CD14-positive monocyte (primary cell): ENCODE data around the gene STK32B. TPM values are rescaled to one million over a fixed set of nuclear protein-coding genes. Genes with fewer than 3 reads are reported as not detected.

Source experiments
- DNase-seq, 3 donors: peaks; one replicate each; pipeline ENCODE4 v3.0.0-alpha.2; 2011 to 2022
- H2AFZ ChIP-seq: 2 replicates; pipeline ENCODE4 v1.6.0; 2012; ENCODE audit warnings: mild to moderate bottlenecking, low read depth, low read length, inconsistent platforms; ENCODE audit not compliant: insufficient read depth, poor library complexity, severe bottlenecking
- H3K27ac ChIP-seq, 2 donors: 1 replicate in 1 of 2; 2 replicates in 1 of 2; pipeline ENCODE4 v1.5.1; 2012 to 2013; ENCODE audit warnings: low read length in 2 of 2, control low read depth in 1 of 2, inconsistent platforms in 1 of 2, low read depth in 1 of 2, mild to moderate bottlenecking in 1 of 2
- H3K27me3 ChIP-seq, 2 donors: one replicate each; pipeline versions ENCODE4 v1.6.0 to v1.6.1; 2011 to 2013; ENCODE audit warnings: low read length in 2 of 2; ENCODE audit not compliant: control insufficient read depth in 2 of 2, insufficient read depth in 2 of 2
- H3K36me3 ChIP-seq, 2 donors: replicated peaks in 1 of 2; 1 replicate in 1 of 2; 2 replicates in 1 of 2; pipeline versions ENCODE4 v1.5.1 to v1.6.1; 2012 to 2013; ENCODE audit warnings: low read length in 2 of 2, control low read depth in 1 of 2, inconsistent platforms in 1 of 2, mild to moderate bottlenecking in 1 of 2; ENCODE audit not compliant: insufficient read depth in 2 of 2, control insufficient read depth in 1 of 2
- H3K4me1 ChIP-seq, 2 donors: 1 replicate in 1 of 2; 2 replicates in 1 of 2; pipeline versions ENCODE4 v1.5.1 to v1.6.1; 2012 to 2013; ENCODE audit warnings: low read length in 2 of 2, control low read depth in 1 of 2, inconsistent platforms in 1 of 2, mild to moderate bottlenecking in 1 of 2, moderate library complexity in 1 of 2; ENCODE audit not compliant: insufficient read depth in 2 of 2, control insufficient read depth in 1 of 2
- H3K4me2 ChIP-seq: replicated peaks from 2 replicates; pipeline ENCODE3; 2012; ENCODE audit warnings: low read length, moderate library complexity, mild to moderate bottlenecking; ENCODE audit not compliant: poor library complexity, severe bottlenecking; ENCODE audit errors: extremely low read depth
- H3K4me3 ChIP-seq, 3 experiments: fragments of 200-600 bp in 1 of 3; sonication (generic) in 1 of 3; replicated peaks in 1 of 3; 1 replicate in 2 of 3; 2 replicates in 1 of 3; pipeline ENCODE4 v1.5.1; 2011 to 2013; ENCODE audit warnings: low read length in 3 of 3, mild to moderate bottlenecking in 3 of 3, control low read depth in 2 of 3, low read depth in 2 of 3, inconsistent platforms in 1 of 3, moderate library complexity in 1 of 3
- H3K79me2 ChIP-seq: 2 replicates; pipeline ENCODE4 v1.6.0; 2012; ENCODE audit warnings: mild to moderate bottlenecking, control low read depth, inconsistent platforms, low read length, moderate library complexity; ENCODE audit not compliant: insufficient read depth
- H3K9ac ChIP-seq: 2 replicates; pipeline ENCODE4 v1.6.0; 2017; ENCODE audit warnings: low read length, mild to moderate bottlenecking; ENCODE audit not compliant: insufficient read depth, poor library complexity, severe bottlenecking
- H3K9me3 ChIP-seq, 2 donors: replicated peaks in 1 of 2; 1 replicate in 1 of 2; 2 replicates in 1 of 2; pipeline versions ENCODE4 v1.5.1 to v1.6.1; 2012 to 2013; ENCODE audit warnings: low read length in 2 of 2, control low read depth in 1 of 2; ENCODE audit not compliant: control insufficient read depth in 1 of 2, insufficient read depth in 1 of 2
- H4K20me1 ChIP-seq: 2 replicates; pipeline ENCODE4 v1.6.0; 2012; ENCODE audit warnings: mild to moderate bottlenecking, low read length, control low read depth, moderate library complexity; ENCODE audit not compliant: insufficient read depth
- H3K27ac Mint-ChIP-seq, 7 donors: one replicate each; pipeline ENCODE4 v1.8.0; 2020; ENCODE audit warnings: mild to moderate bottlenecking in 7 of 7, mixed read lengths in 7 of 7, moderate library complexity in 6 of 7, inconsistent platforms in 2 of 7
- H3K27me3 Mint-ChIP-seq, 3 donors: one replicate each; pipeline ENCODE4 v1.8.0; 2021 to 2022; ENCODE audit warnings: low read depth in 3 of 3, mild to moderate bottlenecking in 3 of 3, mixed read lengths in 3 of 3, moderate library complexity in 3 of 3, inconsistent platforms in 1 of 3
- H3K36me3 Mint-ChIP-seq, 2 donors: one replicate each; pipeline ENCODE4 v1.8.0; 2020; ENCODE audit warnings: mixed read lengths in 2 of 2, inconsistent platforms in 1 of 2, mild to moderate bottlenecking in 1 of 2
- H3K4me1 Mint-ChIP-seq: one replicate; pipeline ENCODE4 v1.8.0; 2020; ENCODE audit warnings: mild to moderate bottlenecking, mixed read lengths
- H3K4me3 Mint-ChIP-seq, 2 donors: one replicate each; pipeline ENCODE4 v1.8.0; 2020; ENCODE audit warnings: mild to moderate bottlenecking in 2 of 2, mixed read lengths in 2 of 2, moderate library complexity in 1 of 2
- H3K9me3 Mint-ChIP-seq, 7 donors: one replicate each; pipeline ENCODE4 v1.8.0; 2020 to 2022; ENCODE audit warnings: mixed read lengths in 7 of 7, mild to moderate bottlenecking in 6 of 7, moderate library complexity in 6 of 7, inconsistent platforms in 2 of 7
- WGBS: methylation state at CpG from one replicate; pipeline ENCODE4 v1.1.5; 2013; ENCODE audit warnings: missing lambda C conversion rate; ENCODE audit not compliant: insufficient coverage; 5-methylcytosine and 5-hydroxymethylcytosine counted together
- intact Hi-C, 2 donors: fragments of 100-400 bp; cut with micrococcal nuclease; formaldehyde crosslinking; loops; one replicate each; pipeline versions ENCODE4 v1.15.0 to v1.15.1; 2023
- polyA plus RNA-seq, 3 donors: library from polyadenylated mRNA; depleted of rRNA in 1 of 3; unstranded in 2 of 3; stranded (reverse) in 1 of 3; fragments of 300-500 nt in 2 of 3; fragments of >200 nt in 1 of 3; fragmentation: Illumina TruSeq in 2 of 3; gene quantifications; 1 replicate in 2 of 3; 2 replicates in 1 of 3; pipeline ENCODE4 v1.2.3, GENCODE V29; 2012 to 2021
- TF ChIP-seq, protein P1 (sequence below): fragments of 200-600 bp; IDR thresholded peaks from one replicate; pipeline ENCODE4 v1.8.0; 2022; ENCODE audit warnings: antibody characterized with exemption, mild to moderate bottlenecking

STK32B gene
- polyA plus RNA-seq, 3 donors = 0.61 to 1.7 (median 0.75) TPM

DNA sequence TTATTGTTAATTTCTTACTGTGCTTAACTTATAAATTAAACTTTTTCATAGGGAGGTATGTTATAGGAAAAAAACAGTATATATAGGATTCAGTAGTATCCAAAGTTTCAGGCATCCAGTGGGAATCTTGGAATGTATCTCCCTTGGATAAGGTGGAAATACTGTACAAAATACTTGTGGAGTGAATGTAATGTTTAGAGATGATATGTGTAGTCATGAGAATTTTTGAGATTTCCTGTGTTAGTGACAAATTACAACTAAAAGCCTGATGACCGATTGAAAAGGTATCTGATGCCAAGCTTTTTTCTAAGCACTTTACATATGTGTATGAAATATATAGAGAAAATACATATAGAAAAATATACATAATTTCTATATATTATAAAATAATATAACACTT, 69.2 kb downstream of the STK32B start:
- no peak for DNase-seq
- no peak overlapping the region for H3K4me2 ChIP-seq
- no peaks in the 10 kb centered on the region for H3K4me1 ChIP-seq
- no CpG with 5 or more reads among the region's 1 CpG for WGBS
- H3K27ac ChIP-seq = no peak overlapping the region
- Mint-ChIP-seq H3K4me1 (peaks cover 1% of the 10 kb centered on the region), H3K27ac (no peak overlapping the region), H3K9me3 (peaks cover 0 to 4% (median 0%) of the 10 kb centered on the region in 7 donors), H3K27me3 (peaks cover 0 to 1% (median 0%) of the 10 kb centered on the region in 3 donors), H3K36me3 (peaks cover 0 to 2% of the 10 kb centered on the region in 2 donors), H3K4me3 (no peak overlapping the region)
- H3K4me3 ChIP-seq = no peak overlapping the region
- intact Hi-C loops = no loop called here
- no peaks in the 10 kb centered on the region for H3K79me2 ChIP-seq
- H4K20me1 ChIP-seq = no peaks in the 10 kb centered on the region
- no peak overlapping the region for H2AFZ ChIP-seq
- H3K9me3 ChIP-seq = peaks cover 0 to 3% of the 10 kb centered on the region in 2 donors
- no peaks in the 10 kb centered on the region for H3K36me3 ChIP-seq
- no peak overlapping the region for H3K9ac ChIP-seq
- no peaks in the 10 kb centered on the region for H3K27me3 ChIP-seq
- TF ChIP-seq, protein P1, sequence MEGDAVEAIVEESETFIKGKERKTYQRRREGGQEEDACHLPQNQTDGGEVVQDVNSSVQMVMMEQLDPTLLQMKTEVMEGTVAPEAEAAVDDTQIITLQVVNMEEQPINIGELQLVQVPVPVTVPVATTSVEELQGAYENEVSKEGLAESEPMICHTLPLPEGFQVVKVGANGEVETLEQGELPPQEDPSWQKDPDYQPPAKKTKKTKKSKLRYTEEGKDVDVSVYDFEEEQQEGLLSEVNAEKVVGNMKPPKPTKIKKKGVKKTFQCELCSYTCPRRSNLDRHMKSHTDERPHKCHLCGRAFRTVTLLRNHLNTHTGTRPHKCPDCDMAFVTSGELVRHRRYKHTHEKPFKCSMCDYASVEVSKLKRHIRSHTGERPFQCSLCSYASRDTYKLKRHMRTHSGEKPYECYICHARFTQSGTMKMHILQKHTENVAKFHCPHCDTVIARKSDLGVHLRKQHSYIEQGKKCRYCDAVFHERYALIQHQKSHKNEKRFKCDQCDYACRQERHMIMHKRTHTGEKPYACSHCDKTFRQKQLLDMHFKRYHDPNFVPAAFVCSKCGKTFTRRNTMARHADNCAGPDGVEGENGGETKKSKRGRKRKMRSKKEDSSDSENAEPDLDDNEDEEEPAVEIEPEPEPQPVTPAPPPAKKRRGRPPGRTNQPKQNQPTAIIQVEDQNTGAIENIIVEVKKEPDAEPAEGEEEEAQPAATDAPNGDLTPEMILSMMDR = no peak

DNA sequence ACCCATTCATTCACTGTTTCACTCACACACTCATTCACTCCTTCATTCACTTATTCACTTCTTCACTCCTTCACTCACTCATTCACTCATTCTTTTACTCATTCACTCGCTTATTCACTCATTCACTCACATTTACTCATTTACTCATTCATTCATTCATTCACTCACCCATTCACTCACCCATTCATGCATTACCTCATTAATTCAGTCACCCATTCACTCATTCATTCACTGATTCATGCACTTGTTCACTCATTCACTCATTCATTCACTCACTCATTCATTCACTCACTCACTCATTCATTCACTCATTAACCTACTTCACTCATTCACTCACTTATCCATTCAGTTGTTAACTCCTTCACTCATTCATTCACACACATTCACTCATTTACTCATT, 70.8 kb downstream of the STK32B start:
- Mint-ChIP-seq H3K27ac (no peak overlapping the region), H3K36me3 (peaks cover 0 to 2% of the 10 kb centered on the region in 2 donors), H3K9me3 (peaks cover 0 to 3% (median 0%) of the 10 kb centered on the region in 7 donors), H3K27me3 (peaks cover 0 to 1% (median 0%) of the 10 kb centered on the region in 3 donors), H3K4me1 (peaks cover 4% of the 10 kb centered on the region), H3K4me3 (no peak overlapping the region)
- no peaks in the 10 kb centered on the region for H3K79me2 ChIP-seq
- peaks cover 0 to 3% of the 10 kb centered on the region in 2 donors for H3K9me3 ChIP-seq
- TF ChIP-seq, protein P1 = no peak
- H3K27ac ChIP-seq = no peak overlapping the region
- WGBS = 92% methylated on average over 1 of the region's 1 CpG
- H2AFZ ChIP-seq = no peak overlapping the region
- H3K9ac ChIP-seq = no peak overlapping the region
- intact Hi-C loops = no loop called here
- H3K4me3 ChIP-seq = no peak overlapping the region
- H3K4me2 ChIP-seq = no peak overlapping the region
- no peaks in the 10 kb centered on the region for H3K4me1 ChIP-seq
- no peak for DNase-seq
- no peaks in the 10 kb centered on the region for H3K36me3 ChIP-seq
- no peaks in the 10 kb centered on the region for H3K27me3 ChIP-seq
- H4K20me1 ChIP-seq = no peaks in the 10 kb centered on the region
